ENCODE measurements around the gene NCBP3. TPM values are rescaled to one million over a fixed set of nuclear protein-coding genes. Genes with fewer than 3 reads are reported as not detected.
"Not testable (repeated sequence)": the region's sequence is repeated elsewhere in the genome, so short reads cannot be mapped to it uniquely, and the experiment has no call there.

NCBP3 gene
- total RNA-seq, 1 experiment from 2014 or later: 58.5 TPM

GRCh38 chr17:3847165-3847670, 1.2 kb upstream of the NCBP3 start:
- no peak for DNase-seq
- Histone ChIP-seq H3K9me3 (ENCODE audit: insufficient read depth, low read depth) (no peaks in the 10 kb centered on the region), H3K27me3 (ENCODE audit: insufficient read depth, low read depth) (no peaks in the 10 kb centered on the region), H3K27ac (no peak overlapping the region), H3K4me1 (replicated peaks; ENCODE audit: insufficient read depth) (peaks cover 10% of the 10 kb centered on the region), H3K4me2 (no peak overlapping the region), H3K79me2 (ENCODE audit: low read depth) (peaks cover 37% of the 10 kb centered on the region), H3F3A (ENCODE audit: insufficient read depth, low read depth) (peaks cover 7% of the 10 kb centered on the region; the same call in 1 of the 2 replicates), H3K4me3 (no peak overlapping the region), H3K9me2 (ENCODE audit: insufficient read depth) (no peaks in the 10 kb centered on the region), H3K36me3 (ENCODE audit: low read depth) (no peaks in the 10 kb centered on the region), H4K20me1 (ENCODE audit: insufficient read depth) (peaks cover 18% of the 10 kb centered on the region; the same call in 1 of the 2 replicates), H2AFZ (no peak overlapping the region)
- no TSS peak for BruUV-seq (replicated peaks)
- ChIA-PET CTCF (interaction anchor here (0.6 to 1.1 kb wide), 2 partner anchors 123 to 126 kb away, joined by 4 to 10 read pairs; partner anchors contain the start of gene HASPIN), POLR2A (ENCODE audit: unreplicated experiment) (no interaction called here)
- TF ChIP-seq EZH2 (IDR thresholded peaks at IDR 0.05; ENCODE audit: low read depth) (no peak), CTCF (conservative IDR thresholded peaks at IDR 0.05) (no peak)
- intact Hi-C loops (cut with micrococcal nuclease; ENCODE audit: unreplicated experiment): loop anchor here (5.0 to 10.0 kb wide), 2 partner anchors 45 to 298 kb away; partner anchors contain the start of genes CAMKK1, CYB5D2 and ZZEF1

- no peaks in the 10 kb centered on the region for H3K36me3 ChIP-seq (ENCODE audit: low read depth)
- H3K4me1 ChIP-seq (replicated peaks; ENCODE audit: insufficient read depth): peaks cover 10% of the 10 kb centered on the region
- POLR2A ChIA-PET (ENCODE audit: unreplicated experiment): interaction anchor here (0.6 to 1.2 kb wide), 6 partner anchors 91 to 523 kb away, joined by 3 to 6 read pairs (median 4); partner anchors contain the start of genes CTNS and SHPK
- H3K79me2 ChIP-seq (ENCODE audit: low read depth): peaks cover 37% of the 10 kb centered on the region
- H3K27ac ChIP-seq: no peak overlapping the region
- H3K27me3 ChIP-seq (ENCODE audit: insufficient read depth, low read depth): no peaks in the 10 kb centered on the region
- TF ChIP-seq CTCF (conservative IDR thresholded peaks at IDR 0.05) (peak; percentile 26; the same call in 1 of the 2 replicates), EZH2 (IDR thresholded peaks at IDR 0.05; ENCODE audit: low read depth) (no peak)
- H3F3A ChIP-seq (ENCODE audit: insufficient read depth, low read depth): peaks cover 7% of the 10 kb centered on the region; the same call in 1 of the 2 replicates
- peak overlapping the region; percentile 40; the same call in 1 of the 2 replicates for H3K4me3 ChIP-seq
- CTCF ChIA-PET: interaction anchor here (0.6 to 1.2 kb wide), 14 partner anchors 9 to 199 kb away, joined by 3 to 18 read pairs (median 4); partner anchors contain the start of gene HASPIN
- intact Hi-C loops (cut with micrococcal nuclease; ENCODE audit: unreplicated experiment): loop anchor here (5.0 to 10.0 kb wide), 2 partner anchors 46 to 298 kb away; partner anchors contain the start of genes CAMKK1, CYB5D2 and ZZEF1
- no peaks in the 10 kb centered on the region for H3K9me3 ChIP-seq (ENCODE audit: insufficient read depth, low read depth)
- H4K20me1 ChIP-seq (ENCODE audit: insufficient read depth): peaks cover 18% of the 10 kb centered on the region; the same call in 1 of the 2 replicates
- H3K9me2 ChIP-seq (ENCODE audit: insufficient read depth): no peaks in the 10 kb centered on the region
- TSS peak; percentile 61 for BruUV-seq (replicated peaks)
- peak overlapping the region; percentile 77 for H3K4me2 ChIP-seq
- no peak overlapping the region for H2AFZ ChIP-seq
- no peak for DNase-seq
Measured at GRCh38 chr17:3846437-3847164, 555 bp upstream of the NCBP3 start.

GRCh38 chr17:3845291-3845620, 790 bp downstream of the NCBP3 start:
- no TSS peak for BruUV-seq (replicated peaks)
- peak; percentile 30 to 49 for DNase-seq
- POLR2A ChIA-PET (ENCODE audit: unreplicated experiment): interaction anchor here (0.6 kb wide), 2 partner anchors 89 to 565 kb away, joined by 4 to 19 read pairs; no protein-coding TSS in a partner anchor
- peak overlapping the region; percentile 98 for H2AFZ ChIP-seq
- H3K4me2 ChIP-seq: peak overlapping the region; percentile 83
- no peaks in the 10 kb centered on the region for H3K9me2 ChIP-seq (ENCODE audit: insufficient read depth)
- TF ChIP-seq CTCF (conservative IDR thresholded peaks at IDR 0.05): no peak
- no peak for TF ChIP-seq EZH2 (IDR thresholded peaks at IDR 0.05; ENCODE audit: low read depth)
- CTCF ChIA-PET: interaction anchor here (0.6 kb wide), 1 partner anchor 220 kb away, joined by 3 read pairs; no protein-coding TSS in a partner anchor
- H3K4me3 ChIP-seq: peak overlapping the region; percentile 97
- H3F3A ChIP-seq (ENCODE audit: insufficient read depth, low read depth): peaks cover 7% of the 10 kb centered on the region; the same call in 1 of the 2 replicates
- peaks cover 37% of the 10 kb centered on the region for H3K79me2 ChIP-seq (ENCODE audit: low read depth)
- H3K27me3 ChIP-seq (ENCODE audit: insufficient read depth, low read depth): no peaks in the 10 kb centered on the region
- 0 out of 2 replicates have a peak, but pooled peaks cover 2% of the 10 kb centered on the region for H3K36me3 ChIP-seq (ENCODE audit: low read depth)
- peaks cover 10% of the 10 kb centered on the region for H3K4me1 ChIP-seq (replicated peaks; ENCODE audit: insufficient read depth)
- H3K27ac ChIP-seq: no peak overlapping the region
- H4K20me1 ChIP-seq (ENCODE audit: insufficient read depth): peaks cover 18% of the 10 kb centered on the region; the same call in 1 of the 2 replicates
- no peaks in the 10 kb centered on the region for H3K9me3 ChIP-seq (ENCODE audit: insufficient read depth, low read depth)
- intact Hi-C loops (cut with micrococcal nuclease; ENCODE audit: unreplicated experiment): loop anchor here (5.0 to 10.0 kb wide), 2 partner anchors 47 to 300 kb away; partner anchors contain the start of genes CAMKK1, CYB5D2 and ZZEF1

GRCh38 chr17:3844556-3844955, 1.5 kb downstream of the NCBP3 start:
- intact Hi-C loops (cut with micrococcal nuclease; ENCODE audit: unreplicated experiment): loop anchor here (10.0 kb wide), 1 partner anchor 300 kb away; the partner anchor contains the start of genes CYB5D2 and ZZEF1
- DNase-seq; H3K9me2 ChIP-seq (ENCODE audit: insufficient read depth); H3K9me3 ChIP-seq (ENCODE audit: insufficient read depth, low read depth); POLR2A ChIA-PET (ENCODE audit: unreplicated experiment); H3K36me3 ChIP-seq (ENCODE audit: low read depth); H3K4me1 ChIP-seq (replicated peaks; ENCODE audit: insufficient read depth); H3K27me3 ChIP-seq (ENCODE audit: insufficient read depth, low read depth); H2AFZ ChIP-seq; H3K27ac ChIP-seq; H3F3A ChIP-seq (ENCODE audit: insufficient read depth, low read depth): not testable (repeated sequence)
- Histone ChIP-seq H4K20me1 (ENCODE audit: insufficient read depth) (peaks cover 18% of the 10 kb centered on the region; the same call in 1 of the 2 replicates), H3K4me2 (peak overlapping the region; percentile 83), H3K79me2 (ENCODE audit: low read depth) (peaks cover 37% of the 10 kb centered on the region), H3K4me3 (peak overlapping the region; percentile 97; the same call in 1 of the 2 replicates)
- CTCF ChIA-PET: interaction anchor here (0.6 to 1.5 kb wide), 5 partner anchors 16 to 576 kb away, joined by 3 to 6 read pairs (median 4); no protein-coding TSS in a partner anchor
- TSS peak; percentile 48 for BruUV-seq (replicated peaks)
